ENCODE measurements around the gene TPM1.

Gene TPM1

DNA sequence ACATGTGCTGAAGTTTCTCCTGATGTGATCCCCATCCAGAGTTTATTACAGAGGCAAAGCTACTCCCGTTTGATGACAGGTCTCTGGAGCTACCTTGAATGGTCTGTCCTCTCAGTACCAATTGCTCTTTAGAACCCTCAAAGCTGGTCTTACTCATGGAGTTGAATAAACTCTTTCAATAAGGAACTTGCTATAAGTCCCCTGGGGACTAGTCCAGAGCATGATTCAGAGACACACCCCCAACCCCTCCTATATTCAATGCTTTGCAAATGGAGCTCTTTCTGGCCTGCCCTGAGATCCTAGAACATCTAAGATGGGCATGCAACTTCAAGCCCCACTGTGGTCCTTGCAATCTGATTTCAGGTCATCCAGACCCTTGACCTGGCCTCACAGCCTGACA, 23.9 kb upstream of the TPM1 start:
- no peak for ATAC-seq

DNA sequence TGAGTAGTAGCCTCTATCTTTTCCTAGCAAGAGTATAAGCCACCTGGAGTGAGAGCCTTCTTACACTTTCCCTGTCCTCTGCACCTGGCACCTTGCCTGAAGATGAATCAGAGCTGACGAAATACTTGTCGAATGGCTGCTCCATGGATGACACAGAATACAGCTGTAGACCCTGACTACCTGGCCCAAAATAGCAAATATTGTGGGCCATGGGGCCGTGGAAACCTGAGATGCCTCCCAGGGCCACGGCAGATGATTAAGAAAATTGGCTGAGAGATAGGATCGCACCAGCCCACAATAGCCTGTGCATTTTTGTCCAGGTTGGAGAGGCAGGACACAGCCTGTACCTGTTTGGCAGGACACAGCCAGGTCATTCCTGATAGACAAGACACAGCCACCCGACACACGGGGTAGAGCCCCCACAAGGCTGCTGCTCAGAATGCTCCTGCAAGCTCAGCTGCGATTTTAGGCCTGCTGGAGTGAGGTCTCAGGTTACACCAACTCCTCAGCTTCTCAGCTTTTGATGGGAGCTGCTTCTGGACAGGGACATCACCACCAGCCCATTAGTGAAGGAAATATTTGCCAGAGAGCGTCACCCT, 22.9 kb upstream of the TPM1 start:
- no peak for ATAC-seq

DNA sequence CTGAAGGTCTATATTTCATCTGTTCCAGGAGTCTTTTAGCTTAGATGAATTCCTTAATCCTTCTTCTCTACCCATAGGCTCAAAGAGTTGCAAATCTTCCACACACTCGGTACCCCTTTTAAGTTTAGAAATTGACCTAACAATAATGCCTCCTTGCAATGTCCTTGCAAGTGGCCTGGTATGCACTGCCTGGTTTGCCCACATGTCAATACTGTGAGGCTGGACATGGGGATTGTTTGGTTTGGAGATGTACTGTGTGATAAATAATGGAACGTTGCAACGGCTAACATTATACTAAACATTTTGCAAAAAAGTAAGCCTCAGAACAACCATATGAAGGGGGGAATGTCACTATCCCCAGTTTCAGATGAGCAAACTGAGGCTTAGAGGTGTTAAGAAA, 22.4 kb upstream of the TPM1 start:
- no peak for ATAC-seq

DNA sequence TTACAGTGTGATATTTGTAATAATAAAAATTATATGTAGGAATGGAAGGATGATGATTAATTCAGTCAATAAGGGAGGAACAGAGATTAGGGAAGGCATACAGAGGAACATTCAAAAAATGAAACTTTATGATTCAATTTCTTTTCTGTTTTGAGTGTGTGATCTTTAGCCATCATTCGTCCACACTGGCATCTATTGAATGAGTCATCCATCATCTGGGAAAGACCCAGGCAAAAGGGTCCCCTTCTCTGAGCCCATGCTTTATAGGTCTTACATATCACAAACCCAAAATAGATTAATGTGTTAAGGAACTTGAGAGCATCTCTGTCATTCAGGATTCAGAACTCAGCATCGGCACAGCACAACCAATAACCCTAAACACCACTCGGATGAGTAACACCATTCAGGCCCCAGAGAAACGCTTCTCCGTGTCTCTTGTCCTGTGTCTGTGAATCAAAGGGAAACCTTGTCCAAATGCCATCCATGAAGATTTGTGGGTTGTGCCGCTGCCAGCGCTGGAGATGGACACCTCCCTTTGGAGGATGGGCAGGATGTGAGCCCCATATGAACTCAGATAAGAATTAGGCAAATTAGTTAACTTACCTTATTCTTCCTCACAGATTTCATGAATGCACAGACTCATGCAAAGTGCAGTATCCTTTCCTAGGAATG, 21.7 kb upstream of the TPM1 start:
- no peak for ATAC-seq

DNA sequence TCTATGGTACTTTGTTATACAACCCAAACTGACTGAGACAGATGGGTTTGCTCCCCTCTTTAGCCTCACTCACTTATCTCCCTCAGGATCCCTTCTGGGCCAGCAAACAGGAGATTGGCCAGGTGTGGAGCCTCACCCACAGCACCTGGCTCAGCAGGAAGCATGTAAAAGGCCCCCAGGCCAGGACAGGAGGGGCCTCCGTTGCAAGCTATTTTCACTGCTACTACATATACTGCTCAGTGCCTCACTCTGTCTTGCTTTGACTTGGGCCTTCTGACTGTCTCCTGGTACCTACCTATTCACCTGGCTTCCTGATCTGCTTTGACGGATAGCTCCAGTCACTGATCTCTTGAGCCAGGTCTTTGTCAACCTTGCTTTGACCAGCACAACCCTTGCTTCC, 20.4 kb upstream of the TPM1 start:
- ATAC-seq: no peak

DNA sequence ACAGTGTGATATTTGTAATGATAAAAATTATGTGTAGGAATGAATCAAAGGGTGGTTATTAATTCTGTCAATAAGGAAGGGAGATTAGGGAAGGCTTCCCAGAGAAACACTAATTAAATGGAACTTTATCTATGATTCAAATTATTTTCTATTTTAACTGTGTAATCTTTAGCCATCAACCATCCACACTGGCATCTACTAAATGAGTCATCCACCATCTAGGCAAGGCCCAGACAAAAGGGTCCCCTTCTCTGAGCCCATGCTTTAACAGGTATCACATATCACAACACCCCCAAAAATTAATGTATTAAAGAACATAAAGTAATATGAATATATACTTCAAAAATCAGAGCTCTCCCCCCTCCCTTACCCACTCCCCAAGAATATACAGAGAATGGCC, 19.9 kb upstream of the TPM1 start:
- ATAC-seq: no peak

DNA sequence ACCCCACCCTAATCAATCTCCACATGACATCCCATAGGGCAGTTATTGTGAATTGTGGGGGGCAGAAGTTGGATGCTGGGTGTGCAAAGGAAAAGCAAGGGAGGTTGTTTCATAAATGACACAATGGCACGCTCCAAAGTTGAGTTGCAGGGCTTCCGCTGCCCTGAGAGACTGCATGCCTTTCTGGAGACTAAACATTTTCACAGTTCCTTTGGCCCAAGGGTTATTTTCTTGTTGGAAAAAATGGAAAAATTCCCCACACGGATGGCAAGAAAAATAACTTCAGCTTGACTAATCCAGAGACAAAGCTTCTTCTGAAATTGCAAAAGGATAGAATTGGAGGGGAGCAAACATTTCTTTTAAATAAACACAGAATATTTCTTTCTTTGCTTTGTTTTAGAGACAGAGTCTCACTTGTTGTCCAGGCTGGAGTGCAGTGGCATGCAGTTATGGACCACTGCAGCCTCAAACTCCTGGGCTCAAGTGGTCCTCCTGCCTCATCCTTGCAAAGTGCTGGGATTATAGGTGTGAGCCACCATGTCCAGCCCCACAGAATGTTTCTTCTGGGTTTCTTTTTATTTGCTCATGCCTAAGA, 19.1 kb upstream of the TPM1 start:
- no peak for ATAC-seq

DNA sequence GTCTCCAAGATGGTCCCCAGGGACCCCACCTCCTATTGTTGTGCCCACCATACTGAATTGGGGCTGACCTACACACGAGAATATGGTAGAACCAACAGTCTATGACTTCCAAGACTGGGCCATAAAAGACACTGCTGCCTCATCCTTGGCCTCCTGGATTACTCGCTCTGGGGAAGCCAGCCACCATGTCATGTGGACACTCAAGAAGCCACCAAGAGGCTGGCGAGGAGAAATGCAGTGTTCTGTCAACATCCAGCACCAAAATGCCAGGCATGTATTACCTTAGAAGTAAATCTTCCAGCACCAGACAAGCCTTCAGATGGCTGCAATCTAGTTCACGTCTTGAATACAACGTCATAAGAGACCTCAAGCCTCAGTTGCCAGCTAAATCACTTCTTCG, 17.1 kb upstream of the TPM1 start:
- no peak for ATAC-seq

DNA sequence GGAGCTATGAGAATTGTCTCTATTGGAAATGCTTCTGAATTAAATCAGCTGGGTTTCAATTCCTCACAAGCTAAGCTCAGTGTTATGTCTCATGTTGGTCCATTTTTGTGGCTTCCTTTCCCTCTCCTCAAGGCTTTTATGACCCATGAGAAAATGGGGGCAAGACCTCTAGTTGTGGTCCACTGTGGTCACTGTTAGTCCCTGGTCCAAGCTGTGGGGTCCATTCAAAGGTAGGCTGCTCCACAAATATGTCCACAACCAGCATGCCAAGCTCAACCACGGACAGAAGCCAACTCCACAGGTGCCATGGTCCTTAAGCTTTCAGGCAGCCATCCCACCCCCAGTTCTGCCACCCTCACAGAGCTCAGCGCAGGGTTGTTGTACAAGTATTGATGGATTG, 14.9 kb upstream of the TPM1 start:
- ATAC-seq: no peak

DNA sequence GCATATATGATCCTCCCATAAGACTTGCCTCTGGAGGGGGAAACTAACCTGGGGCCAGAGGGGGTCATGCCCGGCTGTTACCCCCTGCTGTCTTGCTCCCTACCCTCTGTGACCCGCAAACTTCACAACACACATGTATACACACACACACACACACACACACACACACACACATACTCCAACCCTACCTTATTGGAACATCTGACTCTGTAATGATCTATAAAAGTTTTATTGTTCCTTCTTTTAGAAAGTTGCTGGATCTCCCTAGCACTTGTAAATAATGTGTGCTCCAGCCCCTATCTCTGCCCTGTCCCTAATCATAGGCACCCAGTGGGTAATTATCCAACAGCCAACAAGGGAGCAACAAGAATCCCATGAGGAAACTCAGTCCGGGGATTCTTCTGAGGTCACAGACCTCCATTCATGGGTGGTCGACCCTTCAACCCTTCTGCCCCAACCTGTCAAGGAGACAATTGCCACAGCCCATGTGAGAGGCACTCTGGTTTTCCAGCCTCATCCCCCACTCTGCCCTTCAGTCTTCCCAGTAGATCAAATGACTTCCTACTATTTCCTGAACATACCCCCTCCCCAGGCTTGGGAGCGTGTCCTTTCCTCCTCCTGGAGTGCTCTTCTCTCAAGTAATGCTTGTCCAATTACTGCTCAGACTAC, 14.0 kb upstream of the TPM1 start:
- no peak for ATAC-seq

DNA sequence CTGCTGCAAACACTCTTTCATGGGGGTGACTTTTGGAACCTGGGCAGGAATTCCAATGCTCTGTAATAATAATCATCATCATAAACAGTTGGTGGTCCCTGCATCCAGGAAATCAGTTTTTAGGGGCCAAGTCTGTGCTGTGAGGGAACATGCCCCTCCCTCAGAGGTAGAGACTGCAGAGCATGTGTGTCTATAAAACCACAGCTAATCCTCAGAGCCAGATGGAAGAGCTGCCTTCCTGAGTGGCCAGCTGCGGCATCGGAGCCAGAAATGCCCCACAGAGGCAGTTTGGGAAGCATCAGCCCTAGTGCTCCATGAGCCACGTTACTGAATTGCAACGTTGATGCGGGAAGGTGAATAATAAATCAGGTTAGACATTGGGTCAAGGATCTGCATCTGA, 12.9 kb upstream of the TPM1 start:
- ATAC-seq: no peak

DNA sequence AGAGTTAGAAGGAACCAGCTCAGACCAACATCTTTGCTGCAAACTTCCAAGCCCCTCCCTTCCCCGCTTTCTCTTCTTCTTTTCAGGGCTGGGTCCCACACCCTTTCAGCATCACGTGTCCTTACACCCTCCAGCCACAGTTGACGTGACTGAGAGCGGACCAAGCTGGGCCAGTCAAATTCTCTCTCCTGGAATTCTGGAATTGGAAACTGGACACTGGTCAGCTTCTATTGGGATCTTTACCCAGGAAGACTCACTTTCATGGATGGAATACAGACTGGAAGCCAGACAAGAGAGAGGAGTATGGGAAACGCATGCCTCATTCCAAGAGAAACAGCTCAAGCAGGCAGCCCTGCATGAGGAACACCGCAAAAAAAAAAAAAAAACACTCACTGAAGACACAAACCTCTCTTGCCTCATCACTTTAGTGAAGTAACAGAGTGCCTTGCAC, 12.4 kb upstream of the TPM1 start:
- no peak for ATAC-seq

DNA sequence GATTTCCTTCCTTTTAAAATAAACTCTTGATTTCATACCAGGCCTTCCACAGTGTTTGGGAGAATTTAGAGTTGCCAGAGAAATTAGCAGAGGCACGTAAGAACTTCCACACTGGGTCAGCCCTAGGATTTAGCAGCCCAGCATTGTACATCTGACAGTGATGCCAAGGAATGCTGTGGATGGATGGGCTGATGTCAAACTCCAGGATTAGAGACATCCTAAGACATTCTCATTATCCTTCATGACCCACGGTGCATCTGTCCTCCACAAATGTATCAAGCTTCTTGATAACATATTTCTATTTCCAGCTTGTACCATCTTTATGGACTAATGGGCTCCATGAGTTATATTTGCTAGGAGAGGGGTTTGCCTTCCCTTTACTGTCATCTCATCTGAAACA, 8.0 kb upstream of the TPM1 start:
- no peak for ATAC-seq

DNA sequence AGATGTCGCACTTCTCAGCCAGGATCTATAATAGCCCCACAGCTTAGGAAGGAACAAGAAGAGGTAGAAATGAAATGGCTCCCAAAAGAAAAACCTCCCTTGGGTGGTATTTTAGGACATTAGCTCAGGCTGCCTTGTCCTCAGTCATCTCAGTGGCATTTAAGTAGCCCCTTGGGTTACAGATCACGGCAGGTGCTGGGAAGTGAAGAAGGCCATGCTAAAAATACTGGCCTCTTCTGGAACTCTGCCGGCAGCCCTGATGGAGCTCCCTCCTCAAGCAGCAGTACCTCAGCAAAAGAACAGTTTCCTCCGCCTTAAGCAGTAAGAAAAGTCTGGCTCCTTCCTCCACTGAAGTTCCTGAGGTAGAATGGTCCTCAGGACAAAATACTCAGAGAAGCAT, 7.3 kb upstream of the TPM1 start:
- no peak for ATAC-seq

DNA sequence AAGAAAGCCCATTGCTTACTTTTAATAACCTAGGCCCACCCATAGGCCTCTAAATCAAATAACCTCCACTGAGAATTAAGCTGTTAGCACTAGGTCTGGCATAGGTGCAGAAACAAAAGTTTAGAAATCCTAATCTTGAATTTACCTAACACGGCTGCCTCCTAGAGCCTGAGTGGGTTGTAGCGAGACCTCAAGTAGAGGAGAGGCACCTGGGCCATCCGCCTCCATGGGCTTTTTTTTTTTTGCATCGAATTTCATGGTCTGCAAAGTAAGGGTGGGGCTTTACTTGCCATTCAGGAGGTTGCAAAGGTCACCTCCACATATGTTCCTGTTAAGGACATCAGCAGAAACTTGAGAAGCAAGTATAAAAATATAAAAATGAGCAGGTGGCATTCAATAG, 6.6 kb upstream of the TPM1 start:
- ATAC-seq: no peak

DNA sequence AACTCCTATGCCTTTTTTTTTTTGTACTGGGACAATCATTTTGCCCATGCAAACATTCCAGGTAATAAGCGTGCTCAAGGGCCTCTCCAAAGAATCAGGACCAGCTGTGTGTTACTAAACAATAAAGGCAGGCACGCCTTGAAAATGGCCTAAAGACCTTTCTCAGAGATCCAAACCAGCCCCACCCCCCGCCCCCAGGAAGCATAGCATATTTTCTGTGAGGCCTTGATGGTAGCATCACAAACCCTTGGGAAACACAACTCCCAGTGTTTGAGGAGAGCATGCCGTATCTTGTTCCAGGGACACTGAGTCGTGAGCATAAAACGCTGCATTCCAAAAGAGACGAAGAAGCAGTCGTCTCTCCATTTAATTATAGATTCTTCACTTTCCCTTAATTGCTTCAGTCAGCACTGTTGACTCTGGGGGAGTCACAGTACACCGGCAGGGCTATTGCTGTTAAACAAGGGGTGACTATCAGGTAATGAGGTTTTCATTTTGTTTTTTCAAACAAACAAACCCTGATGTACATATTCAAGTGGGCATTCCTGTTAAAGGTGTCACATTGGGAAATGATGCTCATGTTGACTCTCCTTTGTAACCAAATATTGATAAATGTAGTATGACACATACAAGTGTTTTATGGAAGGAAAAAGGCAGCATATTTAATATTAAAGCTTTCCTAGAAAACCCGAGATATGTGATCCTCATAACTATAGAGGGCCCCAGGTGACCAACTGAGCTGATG, 4.4 kb upstream of the TPM1 start:
- no peak for ATAC-seq

DNA sequence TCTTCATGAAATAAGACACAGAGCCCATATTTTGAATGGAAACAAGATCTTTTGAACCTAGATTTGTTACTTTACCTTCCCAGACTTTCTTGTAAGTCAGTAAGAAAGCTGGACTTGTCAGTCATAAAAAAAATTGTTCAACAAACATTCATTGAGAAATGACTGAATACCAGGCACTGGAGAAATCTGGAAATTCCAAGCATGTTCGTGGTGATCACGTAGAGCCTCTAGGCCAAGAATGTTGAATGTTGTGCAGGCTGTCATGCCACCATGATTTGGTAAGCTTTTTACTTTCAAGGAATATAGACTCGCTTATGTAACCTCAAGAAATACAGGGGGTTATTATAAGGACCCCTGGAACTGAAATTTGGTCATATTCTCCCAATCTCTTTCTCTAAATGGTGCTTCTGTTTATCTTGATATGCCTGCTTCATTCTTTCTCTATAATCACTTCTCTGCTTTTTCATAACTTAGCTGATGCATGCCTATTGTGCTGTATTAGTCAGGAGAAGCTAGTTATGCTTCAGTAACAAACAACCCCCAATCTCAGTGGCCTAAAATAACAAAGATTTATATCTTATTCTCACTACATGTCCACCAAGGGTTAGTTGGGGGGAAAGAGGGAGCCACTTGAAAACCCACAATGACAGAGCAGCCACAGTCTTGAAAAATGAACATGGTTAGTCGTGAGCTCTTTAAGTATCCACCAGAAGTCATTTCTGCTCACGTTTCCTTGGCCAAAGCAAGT, 3.4 kb upstream of the TPM1 start:
- ATAC-seq: no peak

DNA sequence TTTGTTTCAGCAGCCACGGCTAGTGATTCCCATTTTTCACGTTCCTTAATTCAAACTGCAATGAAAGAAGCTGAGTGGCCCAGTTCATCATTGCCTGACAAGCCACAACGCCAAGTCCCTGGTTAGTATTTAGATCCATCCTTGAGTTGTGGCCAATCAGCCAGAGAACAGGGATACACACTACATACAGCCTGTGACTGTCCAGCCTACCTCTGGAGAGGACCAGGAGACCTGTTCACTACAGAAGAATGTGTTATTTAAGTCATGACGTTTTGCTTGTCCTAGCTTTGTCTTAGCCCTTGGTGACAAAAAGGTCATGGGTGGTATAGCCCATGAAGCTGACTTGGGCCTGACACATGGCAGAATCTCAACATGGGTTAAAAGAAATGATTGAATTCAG, 2.7 kb upstream of the TPM1 start:
- ATAC-seq: no peak

DNA sequence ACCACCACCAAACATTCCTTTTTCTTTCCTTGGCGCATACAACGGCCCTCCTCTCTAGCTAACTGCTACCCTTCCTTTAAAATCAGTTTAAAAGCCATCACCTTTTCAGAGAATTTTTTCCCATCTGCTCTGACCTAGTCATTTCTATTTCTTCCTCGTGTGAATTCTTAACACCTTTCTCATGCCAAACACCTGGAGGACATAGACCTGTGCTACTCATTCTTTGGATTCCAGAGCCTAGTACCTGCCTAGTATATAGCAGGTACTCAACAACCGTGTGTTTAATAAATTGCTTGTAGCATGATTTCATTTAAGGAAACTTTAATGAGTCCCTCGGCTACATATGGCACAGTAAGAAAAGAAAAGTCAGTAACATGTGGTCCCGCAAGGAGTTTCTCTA, 2.0 kb upstream of the TPM1 start:
- ATAC-seq: no peak

DNA sequence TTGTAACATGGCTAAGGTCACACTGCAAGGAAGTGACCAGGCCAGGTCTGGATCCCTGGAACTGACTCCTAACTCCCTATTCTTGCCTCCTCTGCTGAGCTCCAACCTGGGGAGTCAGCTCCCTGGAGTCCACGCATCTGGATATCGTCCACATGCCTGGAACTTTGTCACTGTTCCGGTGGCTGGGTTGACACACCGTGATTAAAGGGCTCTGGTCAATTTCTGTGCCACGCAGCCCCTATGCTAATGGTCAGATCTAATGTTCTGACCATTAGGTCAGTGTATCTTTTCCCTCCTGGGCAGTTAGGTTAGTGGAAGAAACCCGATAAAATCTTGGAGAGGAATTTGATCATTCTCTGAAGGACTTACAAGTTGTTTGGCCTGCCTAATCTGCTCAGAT, 1.6 kb upstream of the TPM1 start:
- ATAC-seq: no peak

DNA sequence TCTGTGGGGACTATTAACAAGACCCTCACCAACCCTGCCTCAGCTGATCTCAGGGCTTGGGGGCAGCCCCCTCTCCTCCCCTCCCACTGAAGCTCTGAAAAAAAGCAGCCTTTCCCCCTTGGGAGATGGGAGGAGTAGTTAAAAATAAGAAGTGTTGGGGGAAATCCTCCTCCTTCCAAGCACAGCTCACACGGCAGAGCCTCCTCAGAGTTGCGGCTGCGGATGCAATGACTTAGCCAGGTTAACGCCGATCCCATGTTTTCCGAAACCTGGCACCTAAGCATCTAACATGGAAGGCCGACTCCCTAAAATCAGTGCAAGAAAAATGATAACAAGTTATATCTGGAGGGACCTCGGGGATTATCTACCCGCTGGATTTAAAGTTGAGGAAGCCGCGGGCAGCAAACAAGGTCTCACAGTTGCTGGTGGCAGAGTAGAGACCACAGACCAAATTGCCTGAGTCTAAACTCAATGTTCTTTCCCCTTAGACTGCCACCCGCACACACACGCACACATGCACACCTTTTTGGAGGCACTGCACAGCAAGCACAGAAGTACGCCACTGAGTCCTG, 1.1 kb upstream of the TPM1 start:
- ATAC-seq: no peak

DNA sequence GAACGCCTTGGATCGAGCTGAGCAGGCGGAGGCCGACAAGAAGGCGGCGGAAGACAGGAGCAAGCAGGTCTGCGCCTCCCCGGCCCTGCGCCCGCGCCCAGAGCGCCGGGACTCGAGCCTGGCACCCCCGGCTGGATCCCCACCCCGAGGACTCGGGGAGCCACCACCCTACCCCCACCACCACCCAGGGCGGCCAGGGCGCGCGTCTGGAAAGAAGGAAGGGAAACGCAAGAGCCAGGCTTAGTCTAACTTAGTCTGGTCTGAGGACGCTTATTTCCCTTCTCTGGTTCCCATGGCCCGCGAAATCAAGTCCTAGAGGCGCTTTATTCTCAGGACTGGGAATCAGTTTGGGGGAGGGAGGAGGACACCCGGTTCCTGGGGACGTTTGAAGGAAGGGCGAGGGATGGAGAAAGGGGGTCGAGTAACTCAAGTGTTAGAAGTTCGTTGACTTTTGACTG, 359 bp downstream of the TPM1 start:
- ATAC-seq: no peak
